ENCODE results near the gene TGM1.

DNA sequence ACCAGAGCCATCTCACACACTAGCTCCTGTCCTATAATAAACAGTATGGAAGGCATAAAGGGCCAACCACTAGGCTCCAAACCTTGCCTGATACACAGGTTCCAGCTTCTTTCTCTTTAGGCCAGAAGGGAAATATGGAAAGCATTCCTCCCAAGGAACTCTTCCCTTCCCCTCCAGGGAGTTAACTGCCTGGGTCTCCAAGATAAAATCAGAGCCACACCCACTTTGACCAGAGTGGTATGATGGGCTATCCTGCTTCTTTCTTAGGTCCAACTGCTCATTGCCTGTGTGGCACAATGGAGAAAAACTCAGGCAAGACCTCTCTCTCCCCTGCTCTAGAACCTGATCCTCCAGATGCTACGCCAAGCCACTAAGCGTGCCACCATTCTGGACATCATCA lies 55.4 kb downstream of the TGM1 start:
- TF ChIP-seq, protein P1, sequence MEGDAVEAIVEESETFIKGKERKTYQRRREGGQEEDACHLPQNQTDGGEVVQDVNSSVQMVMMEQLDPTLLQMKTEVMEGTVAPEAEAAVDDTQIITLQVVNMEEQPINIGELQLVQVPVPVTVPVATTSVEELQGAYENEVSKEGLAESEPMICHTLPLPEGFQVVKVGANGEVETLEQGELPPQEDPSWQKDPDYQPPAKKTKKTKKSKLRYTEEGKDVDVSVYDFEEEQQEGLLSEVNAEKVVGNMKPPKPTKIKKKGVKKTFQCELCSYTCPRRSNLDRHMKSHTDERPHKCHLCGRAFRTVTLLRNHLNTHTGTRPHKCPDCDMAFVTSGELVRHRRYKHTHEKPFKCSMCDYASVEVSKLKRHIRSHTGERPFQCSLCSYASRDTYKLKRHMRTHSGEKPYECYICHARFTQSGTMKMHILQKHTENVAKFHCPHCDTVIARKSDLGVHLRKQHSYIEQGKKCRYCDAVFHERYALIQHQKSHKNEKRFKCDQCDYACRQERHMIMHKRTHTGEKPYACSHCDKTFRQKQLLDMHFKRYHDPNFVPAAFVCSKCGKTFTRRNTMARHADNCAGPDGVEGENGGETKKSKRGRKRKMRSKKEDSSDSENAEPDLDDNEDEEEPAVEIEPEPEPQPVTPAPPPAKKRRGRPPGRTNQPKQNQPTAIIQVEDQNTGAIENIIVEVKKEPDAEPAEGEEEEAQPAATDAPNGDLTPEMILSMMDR (IDR thresholded peaks at IDR 0.05) = no peak
- TF ChIP-seq EP300 (IDR thresholded peaks at IDR 0.05) (no peak), POLR2A (IDR thresholded peaks at IDR 0.05) (no peak), POLR2AphosphoS5 (IDR thresholded peaks at IDR 0.05) (no peak)

All from sigmoid colon (tissue), 4 donors.